ENCODE data around the gene TSEN2. TPM values are rescaled to one million over a fixed set of nuclear protein-coding genes. Genes with fewer than 3 reads are reported as not detected.

Gene TSEN2
- total RNA-seq, 1 donor from 2014 or later: 8.7 TPM

- no peak for TF ChIP-seq CTCF (IDR thresholded peaks at IDR 0.05; ENCODE audit: unreplicated experiment)
- peaks cover 13% of the 10 kb centered on the region for H3K4me1 Mint-ChIP-seq (ENCODE audit: unreplicated experiment)
- no peaks in the 10 kb centered on the region for H3K9me3 Mint-ChIP-seq (ENCODE audit: unreplicated experiment)
- no peaks in the 10 kb centered on the region for H3K36me3 Mint-ChIP-seq (ENCODE audit: low read depth, unreplicated experiment)
- peak within 1 kb of the TSS; percentile 98 for H3K4me3 Mint-ChIP-seq (ENCODE audit: unreplicated experiment)
- peaks cover 4% of the 10 kb centered on the region for H3K27me3 Mint-ChIP-seq (ENCODE audit: unreplicated experiment)
- peak within 1 kb of the TSS; percentile 93 for H3K27ac Mint-ChIP-seq (ENCODE audit: unreplicated experiment)
- peak; percentile 92 for DNase-seq (ENCODE audit: low spot score)
Observed at GRCh38 chr3:12556690-12557472, 72.6 kb downstream of the TSEN2 start, which contains the start of gene MKRN2. TSS of gene MKRN2 (plus strand) at chr3:12557087. CDS start at chr3:12557151, 64 bp downstream.

GRCh38 chr3:12557473-12558100, 73.3 kb downstream of the TSEN2 start:
- Mint-ChIP-seq H3K4me3 (ENCODE audit: unreplicated experiment) (peak overlapping the region; percentile 98), H3K4me1 (ENCODE audit: unreplicated experiment) (peaks cover 13% of the 10 kb centered on the region), H3K36me3 (ENCODE audit: low read depth, unreplicated experiment) (no peaks in the 10 kb centered on the region), H3K27ac (ENCODE audit: unreplicated experiment) (peak overlapping the region; percentile 90), H3K27me3 (ENCODE audit: unreplicated experiment) (peaks cover 4% of the 10 kb centered on the region), H3K9me3 (ENCODE audit: unreplicated experiment) (no peaks in the 10 kb centered on the region)
- TF ChIP-seq CTCF (IDR thresholded peaks at IDR 0.05; ENCODE audit: unreplicated experiment): no peak
- DNase-seq (ENCODE audit: low spot score): no peak

- no peak for TF ChIP-seq CTCF (IDR thresholded peaks at IDR 0.05; ENCODE audit: unreplicated experiment)
- H3K9me3 Mint-ChIP-seq (ENCODE audit: unreplicated experiment): no peaks in the 10 kb centered on the region
- no peak for DNase-seq (ENCODE audit: low spot score)
- peaks cover 4% of the 10 kb centered on the region for H3K27me3 Mint-ChIP-seq (ENCODE audit: unreplicated experiment)
- H3K4me1 Mint-ChIP-seq (ENCODE audit: unreplicated experiment): peaks cover 13% of the 10 kb centered on the region
- H3K4me3 Mint-ChIP-seq (ENCODE audit: unreplicated experiment): peak overlapping the region; percentile 98
- no peaks in the 10 kb centered on the region for H3K36me3 Mint-ChIP-seq (ENCODE audit: low read depth, unreplicated experiment)
- no peak overlapping the region for H3K27ac Mint-ChIP-seq (ENCODE audit: unreplicated experiment)
Observed at GRCh38 chr3:12558706-12559105, 74.4 kb downstream of the TSEN2 start.

- Mint-ChIP-seq H3K27ac (ENCODE audit: unreplicated experiment) (no peak overlapping the region), H3K4me3 (ENCODE audit: unreplicated experiment) (no peak overlapping the region), H3K36me3 (ENCODE audit: low read depth, unreplicated experiment) (no peaks in the 10 kb centered on the region), H3K9me3 (ENCODE audit: unreplicated experiment) (no peaks in the 10 kb centered on the region), H3K27me3 (ENCODE audit: unreplicated experiment) (peaks cover 4% of the 10 kb centered on the region), H3K4me1 (ENCODE audit: unreplicated experiment) (peaks cover 13% of the 10 kb centered on the region)
- no peak for TF ChIP-seq CTCF (IDR thresholded peaks at IDR 0.05; ENCODE audit: unreplicated experiment)
- DNase-seq (ENCODE audit: low spot score): no peak
Observed at GRCh38 chr3:12559520-12559919, 75.2 kb downstream of the TSEN2 start.
